Measurements from ENCODE around the gene CUL9.

DNA sequence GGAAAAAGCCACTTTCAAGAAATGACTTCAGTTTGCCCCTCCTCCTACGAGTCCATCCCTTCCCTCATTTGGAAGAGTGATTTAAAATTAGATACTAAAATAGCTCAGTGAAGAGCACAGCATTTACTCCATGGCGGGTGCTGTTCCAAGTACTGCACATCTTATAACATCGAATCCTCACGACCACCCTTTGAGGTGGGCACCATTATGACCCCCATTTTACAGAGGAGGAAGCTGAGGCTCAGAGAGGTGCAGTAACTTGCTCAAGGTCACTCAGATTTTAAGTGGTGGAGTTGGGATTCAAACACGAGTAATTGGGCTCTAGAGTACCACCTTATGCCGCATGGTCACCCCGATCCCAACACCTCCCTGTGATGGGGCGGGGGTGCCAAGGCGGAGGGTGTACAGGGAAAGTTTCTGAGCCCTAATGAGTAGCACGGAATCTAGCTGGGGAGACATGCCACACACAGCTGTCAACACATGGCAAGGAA is 86.8 kb downstream of the CUL9 start:
- TF ChIP-seq, protein P1, sequence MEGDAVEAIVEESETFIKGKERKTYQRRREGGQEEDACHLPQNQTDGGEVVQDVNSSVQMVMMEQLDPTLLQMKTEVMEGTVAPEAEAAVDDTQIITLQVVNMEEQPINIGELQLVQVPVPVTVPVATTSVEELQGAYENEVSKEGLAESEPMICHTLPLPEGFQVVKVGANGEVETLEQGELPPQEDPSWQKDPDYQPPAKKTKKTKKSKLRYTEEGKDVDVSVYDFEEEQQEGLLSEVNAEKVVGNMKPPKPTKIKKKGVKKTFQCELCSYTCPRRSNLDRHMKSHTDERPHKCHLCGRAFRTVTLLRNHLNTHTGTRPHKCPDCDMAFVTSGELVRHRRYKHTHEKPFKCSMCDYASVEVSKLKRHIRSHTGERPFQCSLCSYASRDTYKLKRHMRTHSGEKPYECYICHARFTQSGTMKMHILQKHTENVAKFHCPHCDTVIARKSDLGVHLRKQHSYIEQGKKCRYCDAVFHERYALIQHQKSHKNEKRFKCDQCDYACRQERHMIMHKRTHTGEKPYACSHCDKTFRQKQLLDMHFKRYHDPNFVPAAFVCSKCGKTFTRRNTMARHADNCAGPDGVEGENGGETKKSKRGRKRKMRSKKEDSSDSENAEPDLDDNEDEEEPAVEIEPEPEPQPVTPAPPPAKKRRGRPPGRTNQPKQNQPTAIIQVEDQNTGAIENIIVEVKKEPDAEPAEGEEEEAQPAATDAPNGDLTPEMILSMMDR (IDR thresholded peaks at IDR 0.05), result no peak
- TF ChIP-seq POLR2AphosphoS5 (IDR thresholded peaks at IDR 0.05), result no peak
- no peak for TF ChIP-seq POLR2A (IDR thresholded peaks at IDR 0.05)

All from prostate gland (tissue), 2 donors.